Fibroblast of mammary gland (primary cell): Measurements from ENCODE around the gene ZNF653.

ENCODE experiments used
- DNase-seq: peaks from one replicate; pipeline ENCODE4 v3.0.0-alpha.2; 2010; ENCODE audit warnings: low read depth
- H3K4me3 ChIP-seq: 2 replicates; pipeline ENCODE4 v1.5.1; 2011; ENCODE audit warnings: low read depth, mild to moderate bottlenecking, low read length, moderate library complexity; ENCODE audit not compliant: control insufficient read depth
- TF ChIP-seq, protein P1 (sequence below): conservative IDR thresholded peaks from 2 replicates; pipeline ENCODE4 v1.5.1; 2011; ENCODE audit warnings: low read depth, low read length, inconsistent platforms; ENCODE audit not compliant: control insufficient read depth, insufficient read depth

ZNF653 gene

GRCh38 chr19:11549386-11549953 is 43.8 kb upstream of the ZNF653 start:
- TF ChIP-seq, protein P1, sequence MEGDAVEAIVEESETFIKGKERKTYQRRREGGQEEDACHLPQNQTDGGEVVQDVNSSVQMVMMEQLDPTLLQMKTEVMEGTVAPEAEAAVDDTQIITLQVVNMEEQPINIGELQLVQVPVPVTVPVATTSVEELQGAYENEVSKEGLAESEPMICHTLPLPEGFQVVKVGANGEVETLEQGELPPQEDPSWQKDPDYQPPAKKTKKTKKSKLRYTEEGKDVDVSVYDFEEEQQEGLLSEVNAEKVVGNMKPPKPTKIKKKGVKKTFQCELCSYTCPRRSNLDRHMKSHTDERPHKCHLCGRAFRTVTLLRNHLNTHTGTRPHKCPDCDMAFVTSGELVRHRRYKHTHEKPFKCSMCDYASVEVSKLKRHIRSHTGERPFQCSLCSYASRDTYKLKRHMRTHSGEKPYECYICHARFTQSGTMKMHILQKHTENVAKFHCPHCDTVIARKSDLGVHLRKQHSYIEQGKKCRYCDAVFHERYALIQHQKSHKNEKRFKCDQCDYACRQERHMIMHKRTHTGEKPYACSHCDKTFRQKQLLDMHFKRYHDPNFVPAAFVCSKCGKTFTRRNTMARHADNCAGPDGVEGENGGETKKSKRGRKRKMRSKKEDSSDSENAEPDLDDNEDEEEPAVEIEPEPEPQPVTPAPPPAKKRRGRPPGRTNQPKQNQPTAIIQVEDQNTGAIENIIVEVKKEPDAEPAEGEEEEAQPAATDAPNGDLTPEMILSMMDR = no peak
- no peak for DNase-seq
- H3K4me3 ChIP-seq = no peak overlapping the region

- TF ChIP-seq, protein P1 = no peak
- no peak overlapping the region for H3K4me3 ChIP-seq
- no peak for DNase-seq
These were observed 42.5 kb upstream of the ZNF653 start for GRCh38 chr19:11547929-11548700.

DNA sequence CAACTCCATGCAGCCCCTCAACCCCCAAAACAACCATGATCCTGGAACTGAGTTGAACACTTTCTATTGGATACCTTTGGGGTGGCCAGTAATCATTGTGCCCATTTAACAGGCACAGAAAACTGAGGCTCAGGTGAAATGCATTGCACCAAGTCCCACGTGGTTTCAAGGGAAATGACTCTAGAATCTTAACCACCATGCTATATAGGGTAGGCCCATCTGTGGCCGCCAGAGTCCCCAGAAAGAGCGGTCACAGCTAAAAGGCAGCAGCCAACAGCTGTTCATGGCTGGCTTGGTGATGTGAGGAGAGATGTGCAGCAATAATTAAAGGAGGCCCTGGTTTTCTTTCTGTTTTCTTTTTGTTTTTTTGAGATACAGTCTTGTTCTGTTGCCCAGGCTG is 35.6 kb upstream of the ZNF653 start:
- no peak for DNase-seq
- no peak overlapping the region for H3K4me3 ChIP-seq
- TF ChIP-seq, protein P1 = no peak

- no peak overlapping the region for H3K4me3 ChIP-seq
- TF ChIP-seq, protein P1 = no peak
- no peak for DNase-seq
These were observed 35.0 kb upstream of the ZNF653 start for GRCh38 chr19:11540645-11541044.

GRCh38 chr19:11539495-11540365 is 34.1 kb upstream of the ZNF653 start:
- H3K4me3 ChIP-seq = no peak overlapping the region
- TF ChIP-seq, protein P1 = no peak
- no peak for DNase-seq

- TF ChIP-seq, protein P1 = no peak
- H3K4me3 ChIP-seq = no peak within 1 kb of the TSS
- peak; percentile 25 for DNase-seq
These were observed 32.8 kb upstream of the ZNF653 start, which contains the start of gene CNN1 for GRCh38 chr19:11538232-11539036. CNN1 (plus strand) TSS chr19:11538851; CDS start chr19:11538928, 77 bp downstream.
